Upper lobe of left lung (tissue), 6 donors: Measurements from ENCODE around the gene TRIP12. TPM values are rescaled to one million over a fixed set of nuclear protein-coding genes. Genes with fewer than 3 reads are reported as not detected.
"Not testable (repeated sequence)": the region's sequence is repeated elsewhere in the genome, so short reads cannot be mapped to it uniquely, and the experiment has no call there.

Experiments
- ATAC-seq, 2 donors: fragments of 200-7000 bp; cut with Tn5 transposase; one replicate each; pipeline ENCODE4 v1.9.1; 2022; ENCODE audit warnings: mild to moderate bottlenecking in 2 of 2, moderate library complexity in 2 of 2; ENCODE audit not compliant: low FRiP score in 2 of 2
- DNase-seq, 2 donors: peaks; one replicate each; pipeline ENCODE4 v3.0.0-alpha.2; 2019 to 2020
- H3K27ac ChIP-seq, 4 donors: fragments of 200-600 bp; sonication (generic); one replicate each; pipeline ENCODE4 v1.5.1; 2016 to 2019
- H3K27me3 ChIP-seq, 4 donors: fragments of 200-600 bp; sonication (generic); one replicate each; pipeline ENCODE4 v1.5.1; 2017 to 2019
- H3K36me3 ChIP-seq, 4 donors: fragments of 200-600 bp; sonication (generic); one replicate each; pipeline ENCODE4 v1.5.1; 2016 to 2019
- H3K4me1 ChIP-seq, 4 donors: fragments of 200-600 bp; sonication (generic); one replicate each; pipeline ENCODE4 v1.5.1; 2018 to 2019
- H3K4me3 ChIP-seq, 4 donors: fragments of 200-600 bp; sonication (generic); one replicate each; pipeline ENCODE4 v1.5.1; 2017 to 2019; ENCODE audit warnings: mild to moderate bottlenecking in 2 of 4, moderate library complexity in 1 of 4
- H3K9me3 ChIP-seq, 4 donors: fragments of 200-600 bp; sonication (generic); one replicate each; pipeline ENCODE4 v1.5.1; 2018 to 2019
- CTCF ChIP-seq, 6 experiments: fragments of 450-650 bp in 4 of 6; fragments of 200-600 bp in 2 of 6; sonication (generic) in 2 of 6; IDR thresholded peaks; one replicate each; pipeline ENCODE4 v1.5.1; 2016 to 2019; ENCODE audit warnings: antibody characterized with exemption in 6 of 6
- EP300 ChIP-seq, 4 donors: sonication (generic); formaldehyde crosslinking; IDR thresholded peaks; one replicate each; pipeline ENCODE4 v1.5.1; 2017; ENCODE audit warnings: antibody characterized with exemption in 4 of 4, control low read depth in 2 of 4
- POLR2A ChIP-seq, 4 donors: fragments of 450-650 bp; IDR thresholded peaks; one replicate each; pipeline ENCODE4 v1.5.1; 2016 to 2017; ENCODE audit warnings: antibody characterized with exemption in 4 of 4, mild to moderate bottlenecking in 2 of 4
- POLR2AphosphoS5 ChIP-seq, 2 donors: sonication (generic); formaldehyde crosslinking; IDR thresholded peaks; one replicate each; pipeline ENCODE4 v1.5.1; 2017; ENCODE audit warnings: antibody characterized with exemption in 2 of 2
- WGBS, 2 donors: methylation state at CpG; one replicate each; pipeline ENCODE4 v1.1.5; 2017 to 2018; 5-methylcytosine and 5-hydroxymethylcytosine counted together
- total RNA-seq, 6 donors: library from RNA; depleted of rRNA in 4 of 6; stranded (reverse); fragments of >200 nt in 4 of 6; gene quantifications; one replicate each; pipeline versions ENCODE4 v1.1.0 to v1.2.1, GENCODE V29; 2016 to 2021
- donor health status: DM: no; HTN: no; CAD: no; lungs with moderate emphysema.
- donor health status: DM: no; HTN: yes; CAD: no; lungs with severe emphysema.

Gene TRIP12
- total RNA-seq, 6 donors from 2014 or later = 164 to 202 (median 180) TPM

DNA sequence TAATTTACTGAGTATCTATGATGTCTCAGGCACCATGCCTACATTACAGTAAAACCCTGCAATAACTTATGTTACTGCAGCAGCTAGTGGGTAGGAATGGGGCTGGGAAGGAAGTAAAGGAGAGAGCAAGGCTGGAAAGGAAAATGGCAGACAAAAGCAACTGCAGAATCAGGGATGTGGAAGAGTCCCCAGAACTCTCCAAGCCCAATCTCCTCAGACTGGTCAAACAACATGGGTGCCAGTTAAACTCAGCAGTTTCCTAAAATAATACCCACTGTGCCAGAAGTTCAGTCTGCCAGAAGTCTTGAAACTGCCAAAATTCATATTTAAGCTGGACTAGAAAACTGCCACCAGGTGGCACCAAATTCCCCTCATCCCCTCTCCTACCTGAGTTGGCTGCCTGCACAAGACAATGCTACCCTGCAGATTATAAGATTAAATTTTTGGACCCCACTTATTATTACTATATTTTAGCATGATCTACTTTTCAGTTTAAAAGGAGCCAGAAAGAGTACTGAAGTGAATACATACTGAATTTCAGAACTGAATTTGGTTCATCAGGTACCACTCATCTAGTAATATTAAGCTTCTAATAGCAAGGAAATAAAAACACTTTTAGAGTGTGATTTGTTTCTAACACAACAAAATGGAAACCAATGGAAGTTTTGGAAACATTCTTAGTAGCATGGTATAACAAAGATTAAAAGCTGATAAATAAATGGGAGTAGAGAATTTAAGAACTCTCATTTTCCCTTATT lies 120.6 kb downstream of the TRIP12 start:
- H3K9me3 ChIP-seq = no peaks in the 10 kb centered on the region
- H3K4me3 ChIP-seq = no peak overlapping the region
- H3K27me3 ChIP-seq = no peaks in the 10 kb centered on the region
- peak in 1 of 2 donors; percentile 30 for DNase-seq
- H3K4me1 ChIP-seq = no peaks in the 10 kb centered on the region
- H3K36me3 ChIP-seq = peaks cover 23 to 94% (median 47%) of the 10 kb centered on the region in 4 donors
- H3K27ac ChIP-seq = no peak overlapping the region
- TF ChIP-seq CTCF (IDR thresholded peaks at IDR 0.05) (peak in 5 of 6 experiments; percentile 47 to 60 (median 56)), POLR2AphosphoS5 (IDR thresholded peaks at IDR 0.05) (no peak), POLR2A (IDR thresholded peaks at IDR 0.05) (no peak), EP300 (IDR thresholded peaks at IDR 0.05) (no peak)
- ATAC-seq = no peak

DNA sequence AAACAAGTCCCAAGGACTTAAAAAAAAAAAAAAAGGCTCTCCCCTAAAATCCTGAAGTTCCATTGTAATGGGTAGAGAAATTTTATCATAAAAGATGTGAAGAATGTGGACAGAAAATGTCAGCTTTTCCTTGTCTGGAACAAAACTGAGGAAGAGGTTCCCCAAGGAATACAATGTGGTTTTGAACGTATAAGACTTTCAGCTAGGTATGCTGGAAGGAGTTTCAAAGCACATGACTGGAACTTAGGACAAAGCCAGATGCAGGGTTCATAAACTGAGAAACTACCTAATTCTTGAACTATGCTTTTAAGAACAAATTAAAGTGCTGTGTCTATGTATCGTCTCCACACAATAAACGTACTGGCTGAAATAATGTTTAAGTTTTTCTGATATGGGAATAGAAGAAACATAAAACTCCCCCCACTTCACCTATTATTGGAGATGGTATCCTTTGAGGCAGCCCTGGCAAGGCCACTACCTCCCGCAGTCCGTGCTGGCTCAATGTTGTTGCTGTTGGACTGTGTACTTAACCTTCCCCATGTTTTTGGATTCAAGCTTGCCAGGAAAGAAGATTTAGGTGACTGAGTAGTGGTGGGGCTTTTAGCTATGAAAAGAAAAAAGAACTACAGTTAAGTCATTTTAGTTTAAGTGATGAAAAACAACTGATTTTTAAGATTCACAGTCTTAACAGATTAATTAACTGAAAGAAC lies 123.2 kb downstream of the TRIP12 start:
- WGBS, 2 donors = 90 to 92% methylated on average over 5 of the region's 5 CpGs
- Histone ChIP-seq H3K27me3 (no peaks in the 10 kb centered on the region), H3K4me3 (no peak overlapping the region), H3K4me1 (no peaks in the 10 kb centered on the region), H3K36me3 (peaks cover 18 to 96% (median 54%) of the 10 kb centered on the region in 4 donors), H3K27ac (no peak overlapping the region), H3K9me3 (no peaks in the 10 kb centered on the region)
- no peak for DNase-seq
- no peak for TF ChIP-seq CTCF (IDR thresholded peaks at IDR 0.05)
- no peak for TF ChIP-seq POLR2AphosphoS5 (IDR thresholded peaks at IDR 0.05)
- TF ChIP-seq EP300 (IDR thresholded peaks at IDR 0.05) = no peak
- no peak for TF ChIP-seq POLR2A (IDR thresholded peaks at IDR 0.05)
- no peak for ATAC-seq

DNA sequence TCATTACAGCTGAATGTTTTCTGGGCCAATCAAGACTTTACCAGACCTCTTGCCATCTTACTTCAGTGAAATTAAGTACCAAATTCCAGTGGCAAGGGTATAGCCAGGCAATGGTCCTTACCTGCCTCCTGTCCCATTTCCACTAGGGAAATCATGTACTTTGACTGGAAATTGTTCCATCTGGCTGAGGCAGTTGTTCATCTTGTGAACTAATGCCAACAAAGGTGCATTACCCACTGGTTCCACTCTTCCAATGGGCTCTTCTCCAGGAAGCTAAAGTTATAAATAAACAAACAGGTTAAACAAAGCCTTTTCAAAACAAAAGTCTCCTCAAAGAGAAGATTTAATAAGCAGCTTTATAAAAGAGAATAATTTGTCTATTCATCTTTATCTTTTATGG lies 126.8 kb downstream of the TRIP12 start:
- Histone ChIP-seq H3K4me3 (no peak overlapping the region), H3K27ac (no peak overlapping the region), H3K9me3 (no peaks in the 10 kb centered on the region), H3K36me3 (peaks cover 27 to 100% (median 74%) of the 10 kb centered on the region in 4 donors), H3K27me3 (no peaks in the 10 kb centered on the region), H3K4me1 (no peaks in the 10 kb centered on the region)
- TF ChIP-seq POLR2AphosphoS5 (IDR thresholded peaks at IDR 0.05) = no peak
- no peak for TF ChIP-seq CTCF (IDR thresholded peaks at IDR 0.05)
- TF ChIP-seq POLR2A (IDR thresholded peaks at IDR 0.05) = no peak
- TF ChIP-seq EP300 (IDR thresholded peaks at IDR 0.05) = no peak
- ATAC-seq (no peak), DNase-seq (no peak)

DNA sequence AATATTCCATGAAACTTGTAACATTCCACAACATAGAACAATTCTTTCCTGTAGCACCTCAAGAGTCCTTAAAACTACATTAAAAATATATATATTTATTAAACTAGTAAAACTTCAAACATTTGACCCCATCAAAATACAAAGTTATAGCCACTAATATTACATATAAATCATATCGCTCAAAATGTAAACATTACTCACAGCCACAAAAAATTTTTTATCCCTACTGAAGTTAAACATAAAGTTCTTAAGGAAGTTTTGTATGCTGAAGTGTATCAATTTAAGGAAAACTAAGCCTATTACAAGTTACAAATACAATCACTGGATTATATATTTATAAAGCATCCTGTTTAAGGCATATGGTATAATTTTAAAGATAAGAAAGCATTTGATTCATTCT lies 127.2 kb downstream of the TRIP12 start:
- H3K4me1 ChIP-seq = no peaks in the 10 kb centered on the region
- 95 to 100% methylated on average over 1 of the region's 1 CpG for WGBS, 2 donors
- H3K4me3 ChIP-seq = no peak overlapping the region
- no peak overlapping the region for H3K27ac ChIP-seq
- DNase-seq = no peak
- no peaks in the 10 kb centered on the region for H3K9me3 ChIP-seq
- ATAC-seq = no peak
- TF ChIP-seq CTCF (IDR thresholded peaks at IDR 0.05) (no peak), POLR2AphosphoS5 (IDR thresholded peaks at IDR 0.05) (no peak), EP300 (IDR thresholded peaks at IDR 0.05) (no peak), POLR2A (IDR thresholded peaks at IDR 0.05) (no peak)
- peaks cover 27 to 100% (median 74%) of the 10 kb centered on the region in 4 donors for H3K36me3 ChIP-seq
- H3K27me3 ChIP-seq = no peaks in the 10 kb centered on the region

- not testable (repeated sequence) for H3K27ac ChIP-seq, H3K9me3 ChIP-seq, H3K27me3 ChIP-seq, H3K4me1 ChIP-seq, H3K4me3 ChIP-seq, DNase-seq, ATAC-seq
- 96 to 100% methylated on average over 11 of the region's 11 CpGs for WGBS, 2 donors
- peaks cover 19 to 88% (median 36%) of the 10 kb centered on the region in 4 donors for H3K36me3 ChIP-seq
Observed at GRCh38 chr2:229786289-229786688, 135.5 kb downstream of the TRIP12 start.
